GM12878 (cell line): Measurements from ENCODE around the gene AIMP2. TPM values are rescaled to one million over a fixed set of nuclear protein-coding genes. Genes with fewer than 3 reads are reported as not detected.

Experiments used
- ATAC-seq: fragments of 200-7000 bp; cut with Tn5 transposase; 3 replicates; pipeline ENCODE4 v1.9.1; 2020; ENCODE audit warnings: mild to moderate bottlenecking, moderate library complexity
- BruUV-seq: library from RNA; stranded (reverse); fragments of 400-500 nt; replicated peaks from 2 replicates; lab custom pipeline; 2021; lab: Mats Ljungman, UMichigan
- CTCF ChIA-PET: fragments of 300-600 bp; sonication (Branson Sonifier 250); formaldehyde crosslinking; extraction: SDS; loops from one replicate; lab custom pipeline; 2021; ENCODE audit warnings: inconsistent platforms; lab: Yijun Ruan, JAX
- POLR2A ChIA-PET: fragments of 350-600 bp; formaldehyde crosslinking; extraction: SDS; loops from one replicate; lab custom pipeline; 2021; ENCODE audit warnings: inconsistent platforms; lab: Charles Lee
- RAD21 ChIA-PET: fragments of 300-600 bp; sonication (Branson Sonifier 250); formaldehyde crosslinking; loops from one replicate; lab custom pipeline; 2023; ENCODE audit warnings: antibody characterized with exemption; ENCODE audit not compliant: unreplicated experiment; lab: Charles Lee
- SMC1A ChIA-PET: fragments of 300-600 bp; sonication (Branson Sonifier 250); formaldehyde crosslinking; loops from one replicate; lab custom pipeline; 2023; ENCODE audit not compliant: unreplicated experiment, uncharacterized antibody; lab: Charles Lee
- DNase-seq: peaks from one replicate; pipeline ENCODE4 v3.0.0-alpha.2; 2011; ENCODE audit warnings: low read depth, low spot score
- FAIRE-seq: peaks from 3 replicates; lab custom pipeline; 2011; peaks lifted over from hg19 to GRCh38; lab: Jason Lieb, UNC
- H2AFZ ChIP-seq: 2 replicates; pipeline ENCODE4 v1.6.0; 2011; ENCODE audit warnings: low read depth, low read length, control low read depth; ENCODE audit not compliant: control insufficient read depth
- H3K27ac ChIP-seq: 2 replicates; pipeline ENCODE4 v1.5.1; 2011; ENCODE audit warnings: control low read depth; ENCODE audit not compliant: control insufficient read depth, insufficient read depth
- H3K27me3 ChIP-seq, 2 experiments: replicated peaks in 1 of 2; 2 replicates each; pipeline versions ENCODE4 v1.6.0 to v1.6.1; 2011; ENCODE audit warnings: low read length in 1 of 2; ENCODE audit not compliant: control insufficient read depth in 2 of 2, insufficient read depth in 2 of 2
- H3K36me3 ChIP-seq, 2 experiments: 2 replicates each; pipeline ENCODE4 v1.5.1; 2011; ENCODE audit warnings: low read length in 1 of 2; ENCODE audit not compliant: control insufficient read depth in 2 of 2, insufficient read depth in 2 of 2
- H3K4me1 ChIP-seq: 2 replicates; pipeline ENCODE4 v1.6.1; 2011; ENCODE audit warnings: mild to moderate bottlenecking, low read length, moderate library complexity, mixed read lengths; ENCODE audit not compliant: control insufficient read depth, insufficient read depth
- H3K4me2 ChIP-seq: 2 replicates; pipeline ENCODE4 v1.6.0; 2011; ENCODE audit warnings: control low read depth; ENCODE audit not compliant: control insufficient read depth, insufficient read depth
- H3K4me3 ChIP-seq: fragments of 200-600 bp; sonication (generic); 2 replicates; pipeline ENCODE4 v1.5.1; 2016
- H3K79me2 ChIP-seq: 2 replicates; pipeline ENCODE4 v1.6.0; 2011; ENCODE audit warnings: low read length; ENCODE audit not compliant: control insufficient read depth, insufficient read depth
- H3K9ac ChIP-seq: 2 replicates; pipeline ENCODE4 v1.8.0; 2011; ENCODE audit warnings: low read length, control low read depth, mixed read lengths; ENCODE audit not compliant: control insufficient read depth, insufficient read depth
- H3K9me3 ChIP-seq: replicated peaks from 3 replicates; pipeline ENCODE4 v1.5.1; 2011; ENCODE audit warnings: mild to moderate bottlenecking, low read length; ENCODE audit not compliant: control insufficient read depth, insufficient read depth
- H4K20me1 ChIP-seq: 2 replicates; pipeline ENCODE4 v1.6.0; 2011; ENCODE audit not compliant: control insufficient read depth, insufficient read depth
- BCL3 ChIP-seq: IDR thresholded peaks from 2 replicates; pipeline ENCODE4 v1.6.1; 2011; ENCODE audit warnings: borderline replicate concordance, low read depth, mild to moderate bottlenecking, moderate library complexity, low read length; ENCODE audit not compliant: insufficient read depth, poor library complexity, severe bottlenecking
- E2F4 ChIP-seq: IDR thresholded peaks from 2 replicates; pipeline ENCODE4 v1.6.1; 2012; ENCODE audit warnings: low read depth, low read length, improper control_type of control experiment
- HCFC1 ChIP-seq: fragments of 150-350 bp; IDR thresholded peaks from 2 replicates; pipeline ENCODE4 v1.6.1; 2014; ENCODE audit warnings: low read length
- MLLT1 ChIP-seq: fragments of 450-650 bp; IDR thresholded peaks from 2 replicates; pipeline ENCODE4 v1.6.1; 2016; ENCODE audit warnings: mild to moderate bottlenecking
- MTA3 ChIP-seq: IDR thresholded peaks from 2 replicates; pipeline ENCODE4 v1.6.1; 2012; ENCODE audit warnings: low read length, inconsistent platforms, borderline replicate concordance
- NR2C1 ChIP-seq: fragments of 450-650 bp; IDR thresholded peaks from 2 replicates; pipeline ENCODE4 v1.6.1; 2017; ENCODE audit warnings: antibody characterized with exemption, mild to moderate bottlenecking, moderate library complexity
- PKNOX1 ChIP-seq: fragments of 450-650 bp; IDR thresholded peaks from 2 replicates; pipeline ENCODE4 v1.6.1; 2016; ENCODE audit warnings: mild to moderate bottlenecking
- SREBF1 ChIP-seq: IDR thresholded peaks from 2 replicates; pipeline ENCODE4 v1.6.1; 2012; ENCODE audit warnings: mild to moderate bottlenecking, low read length
- WGBS: methylation state at CpG from one replicate; pipeline ENCODE4 v1.1.6; 2016; ENCODE audit warnings: low lambda C conversion rate; ENCODE audit not compliant: insufficient replicate concordance, insufficient coverage; ENCODE audit errors: missing lambda C conversion rate; 5-methylcytosine and 5-hydroxymethylcytosine counted together
- in situ Hi-C: fragments of 300-500 bp; cut with MboI; formaldehyde crosslinking; loops from 9 replicates; pipeline ENCODE4 v1.14.3; 2018; ENCODE audit warnings: mixed read lengths
- intact Hi-C: fragments of 100-400 bp; cut with micrococcal nuclease; formaldehyde crosslinking; loops from one replicate; pipeline ENCODE4 v1.14.2; 2022; ENCODE audit not compliant: unreplicated experiment
- polyA plus RNA-seq, 11 experiments: library from polyadenylated mRNA; depleted of rRNA in 4 of 11; unstranded in 6 of 11; stranded (reverse) in 5 of 11; fragments of >200 nt; fragmentation: Nextera tagmentation in 4 of 11; fragmentation: Illumina TruSeq in 1 of 11; extraction: Ambion mirVana in 4 of 11; extraction: Trizol in 1 of 11; gene quantifications; 1 replicate in 1 of 11; 2 replicates in 10 of 11; pipeline versions ENCODE4 v1.2.1 to v1.2.3, GENCODE V29; 2011 to 2016; ENCODE audit warnings: inconsistent platforms in 2 of 11, missing spikeins in 2 of 11, low read depth in 1 of 11
- total RNA-seq, 4 experiments: library from RNA; depleted of rRNA in 3 of 4; stranded (reverse); fragments of >200 nt in 3 of 4; fragmentation: Illumina TruSeq in 1 of 4; extraction: Trizol in 1 of 4; gene quantifications; 2 replicates each; pipeline versions ENCODE4 v1.2.1 to v1.2.3, GENCODE V29; 2013 to 2021
- TF ChIP-seq, protein P1 (sequence below): fragments of 450-650 bp; formaldehyde crosslinking; IDR thresholded peaks from 2 replicates; pipeline ENCODE4 v1.4.0; 2022; ENCODE audit warnings: mild to moderate bottlenecking, moderate library complexity
- TF ChIP-seq, protein P2 (sequence below): fragments of 450-650 bp; formaldehyde crosslinking; IDR thresholded peaks from 2 replicates; pipeline ENCODE4 v1.4.0; 2020; ENCODE audit warnings: mild to moderate bottlenecking, moderate library complexity

AIMP2 gene
- total and polyA plus RNA-seq, 10 of the 15 experiments (the other 5 are each of a cell fraction or from before 2014, with no cell fraction given), result 46.7 to 130 (median 70.5) TPM

DNA sequence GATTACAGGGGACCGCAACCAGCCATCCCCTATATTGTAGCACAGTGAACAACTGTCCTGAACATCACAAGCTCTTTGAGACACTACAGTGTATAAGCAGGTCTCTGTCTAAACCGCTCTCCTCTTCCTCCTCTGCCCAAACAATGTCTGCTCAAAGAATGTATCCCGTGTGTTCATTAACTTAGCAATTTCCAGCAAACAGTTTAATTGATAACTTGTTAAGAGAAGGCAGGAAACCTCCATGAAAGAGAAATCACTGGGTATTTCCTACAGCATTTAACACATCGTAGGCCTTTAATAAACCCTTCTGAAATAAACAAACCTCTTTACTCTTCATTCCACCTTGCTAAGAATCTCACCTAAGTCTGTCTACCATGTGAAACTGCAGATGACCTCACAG, 1.7 kb upstream of the AIMP2 start:
- Histone ChIP-seq H3K4me1 (0 out of 2 replicates have a peak, but pooled peaks cover 2% of the 10 kb centered on the region), H4K20me1 (no peaks in the 10 kb centered on the region), H3K27ac (peak overlapping the region; percentile 89; the same call in 1 of the 2 replicates), H3K9me3 (no peaks in the 10 kb centered on the region), H3K79me2 (peaks cover 41% of the 10 kb centered on the region), H3K9ac (peak overlapping the region; percentile 90), H3K4me3 (peak overlapping the region; percentile 93), H3K4me2 (peak overlapping the region; percentile 45), H2AFZ (no peak overlapping the region), H3K27me3 (no peaks in the 10 kb centered on the region), H3K36me3 (peaks cover 0 to under 1% of the 10 kb centered on the region in 2 experiments; a peak in 3 of 4 replicates)
- intact Hi-C loops, result loop anchor here (10.0 kb wide), 1 partner anchor 437 kb away; the partner anchor contains the start of gene DAGLB
- ATAC-seq (no peak), DNase-seq (no peak), FAIRE-seq (no peak)
- WGBS, result 37% methylated on average over 4 of the region's 4 CpGs
- CTCF ChIA-PET, result interaction anchor here (1.1 to 3.5 kb wide), 5 partner anchors 10 to 342 kb away, joined by 3 to 15 read pairs (median 5); no protein-coding TSS in a partner anchor
- RAD21 ChIA-PET, result interaction anchor here (2.6 kb wide), 1 partner anchor 99 kb away, joined by 13 read pairs; no protein-coding TSS in a partner anchor
- BruUV-seq, result no TSS peak
- in situ Hi-C loops, result no loop called here
- SMC1A ChIA-PET, result interaction anchor here (1.1 to 3.5 kb wide), 3 partner anchors 10 to 99 kb away, joined by 4 to 24 read pairs (median 17); no protein-coding TSS in a partner anchor
- POLR2A ChIA-PET, result interaction anchor here (1.1 kb wide), 2 partner anchors 10 to 50 kb away, joined by 4 to 5 read pairs; no protein-coding TSS in a partner anchor
- no peak for TF ChIP-seq PKNOX1
- TF ChIP-seq NR2C1, result no peak
- no peak for TF ChIP-seq HCFC1
- TF ChIP-seq E2F4, result no peak
- TF ChIP-seq, protein P1, sequence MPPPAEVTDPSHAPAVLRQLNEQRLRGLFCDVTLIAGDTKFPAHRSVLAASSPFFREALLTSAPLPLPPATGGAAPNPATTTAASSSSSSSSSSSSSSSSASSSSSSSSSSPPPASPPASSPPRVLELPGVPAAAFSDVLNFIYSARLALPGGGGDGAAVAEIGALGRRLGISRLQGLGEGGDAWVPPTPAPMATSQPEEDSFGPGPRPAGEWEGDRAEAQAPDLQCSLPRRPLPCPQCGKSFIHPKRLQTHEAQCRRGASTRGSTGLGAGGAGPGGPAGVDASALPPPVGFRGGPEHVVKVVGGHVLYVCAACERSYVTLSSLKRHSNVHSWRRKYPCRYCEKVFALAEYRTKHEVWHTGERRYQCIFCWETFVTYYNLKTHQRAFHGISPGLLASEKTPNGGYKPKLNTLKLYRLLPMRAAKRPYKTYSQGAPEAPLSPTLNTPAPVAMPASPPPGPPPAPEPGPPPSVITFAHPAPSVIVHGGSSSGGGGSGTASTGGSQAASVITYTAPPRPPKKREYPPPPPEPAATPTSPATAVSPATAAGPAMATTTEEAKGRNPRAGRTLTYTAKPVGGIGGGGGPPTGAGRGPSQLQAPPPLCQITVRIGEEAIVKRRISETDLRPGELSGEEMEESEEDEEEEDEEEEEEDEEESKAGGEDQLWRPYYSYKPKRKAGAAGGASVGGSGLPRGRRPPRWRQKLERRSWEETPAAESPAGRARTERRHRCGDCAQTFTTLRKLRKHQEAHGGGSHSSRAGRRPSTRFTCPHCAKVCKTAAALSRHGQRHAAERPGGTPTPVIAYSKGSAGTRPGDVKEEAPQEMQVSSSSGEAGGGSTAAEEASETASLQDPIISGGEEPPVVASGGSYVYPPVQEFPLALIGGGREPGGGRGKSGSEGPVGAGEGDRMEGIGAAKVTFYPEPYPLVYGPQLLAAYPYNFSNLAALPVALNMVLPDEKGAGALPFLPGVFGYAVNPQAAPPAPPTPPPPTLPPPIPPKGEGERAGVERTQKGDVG (CRISPR knock-in tag), result no peak
- no peak for TF ChIP-seq BCL3
- TF ChIP-seq, protein P2, sequence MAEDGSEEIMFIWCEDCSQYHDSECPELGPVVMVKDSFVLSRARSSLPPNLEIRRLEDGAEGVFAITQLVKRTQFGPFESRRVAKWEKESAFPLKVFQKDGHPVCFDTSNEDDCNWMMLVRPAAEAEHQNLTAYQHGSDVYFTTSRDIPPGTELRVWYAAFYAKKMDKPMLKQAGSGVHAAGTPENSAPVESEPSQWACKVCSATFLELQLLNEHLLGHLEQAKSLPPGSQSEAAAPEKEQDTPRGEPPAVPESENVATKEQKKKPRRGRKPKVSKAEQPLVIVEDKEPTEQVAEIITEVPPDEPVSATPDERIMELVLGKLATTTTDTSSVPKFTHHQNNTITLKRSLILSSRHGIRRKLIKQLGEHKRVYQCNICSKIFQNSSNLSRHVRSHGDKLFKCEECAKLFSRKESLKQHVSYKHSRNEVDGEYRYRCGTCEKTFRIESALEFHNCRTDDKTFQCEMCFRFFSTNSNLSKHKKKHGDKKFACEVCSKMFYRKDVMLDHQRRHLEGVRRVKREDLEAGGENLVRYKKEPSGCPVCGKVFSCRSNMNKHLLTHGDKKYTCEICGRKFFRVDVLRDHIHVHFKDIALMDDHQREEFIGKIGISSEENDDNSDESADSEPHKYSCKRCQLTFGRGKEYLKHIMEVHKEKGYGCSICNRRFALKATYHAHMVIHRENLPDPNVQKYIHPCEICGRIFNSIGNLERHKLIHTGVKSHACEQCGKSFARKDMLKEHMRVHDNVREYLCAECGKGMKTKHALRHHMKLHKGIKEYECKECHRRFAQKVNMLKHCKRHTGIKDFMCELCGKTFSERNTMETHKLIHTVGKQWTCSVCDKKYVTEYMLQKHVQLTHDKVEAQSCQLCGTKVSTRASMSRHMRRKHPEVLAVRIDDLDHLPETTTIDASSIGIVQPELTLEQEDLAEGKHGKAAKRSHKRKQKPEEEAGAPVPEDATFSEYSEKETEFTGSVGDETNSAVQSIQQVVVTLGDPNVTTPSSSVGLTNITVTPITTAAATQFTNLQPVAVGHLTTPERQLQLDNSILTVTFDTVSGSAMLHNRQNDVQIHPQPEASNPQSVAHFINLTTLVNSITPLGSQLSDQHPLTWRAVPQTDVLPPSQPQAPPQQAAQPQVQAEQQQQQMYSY (CRISPR knock-in tag), result no peak
- TF ChIP-seq MLLT1, result no peak
- no peak for TF ChIP-seq MTA3
- no peak for TF ChIP-seq SREBF1
